Fibroblast of pulmonary artery (primary cell): ENCODE results near the gene OR51M1.

Experiments
- DNase-seq: peaks from one replicate; pipeline ENCODE4 v3.0.0-alpha.2; 2010; ENCODE audit warnings: low read depth
- H3K4me3 ChIP-seq: replicated peaks from 2 replicates; pipeline ENCODE4 v1.5.1; 2011; ENCODE audit warnings: low read depth, mild to moderate bottlenecking, control low read depth, low read length, moderate library complexity
- TF ChIP-seq, protein P1 (sequence below): IDR thresholded peaks from 2 replicates; pipeline ENCODE4 v1.5.1; 2011; ENCODE audit warnings: mild to moderate bottlenecking, control low read depth, low read length, inconsistent platforms; ENCODE audit errors: missing control alignments

The OR51M1 gene

DNA sequence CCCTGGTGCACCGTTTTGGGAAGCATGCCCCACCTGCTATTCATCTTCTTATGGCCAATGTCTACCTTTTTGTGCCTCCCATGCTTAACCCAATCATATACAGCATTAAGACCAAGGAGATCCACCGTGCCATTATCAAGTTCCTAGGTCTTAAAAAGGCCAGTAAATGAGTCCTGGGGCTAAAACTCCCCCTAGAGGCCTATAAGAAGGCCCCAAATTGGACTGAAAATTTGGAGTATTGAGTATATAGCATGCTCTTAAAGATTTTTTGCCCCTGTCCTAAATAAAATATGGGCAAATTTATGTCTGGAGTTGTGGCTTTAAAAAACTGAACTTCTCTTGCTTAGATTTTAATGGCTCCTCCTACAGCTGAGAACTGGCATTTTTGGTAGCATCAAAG, 6.6 kb downstream of the OR51M1 start:
- H3K4me3 ChIP-seq = no peak overlapping the region
- TF ChIP-seq, protein P1, sequence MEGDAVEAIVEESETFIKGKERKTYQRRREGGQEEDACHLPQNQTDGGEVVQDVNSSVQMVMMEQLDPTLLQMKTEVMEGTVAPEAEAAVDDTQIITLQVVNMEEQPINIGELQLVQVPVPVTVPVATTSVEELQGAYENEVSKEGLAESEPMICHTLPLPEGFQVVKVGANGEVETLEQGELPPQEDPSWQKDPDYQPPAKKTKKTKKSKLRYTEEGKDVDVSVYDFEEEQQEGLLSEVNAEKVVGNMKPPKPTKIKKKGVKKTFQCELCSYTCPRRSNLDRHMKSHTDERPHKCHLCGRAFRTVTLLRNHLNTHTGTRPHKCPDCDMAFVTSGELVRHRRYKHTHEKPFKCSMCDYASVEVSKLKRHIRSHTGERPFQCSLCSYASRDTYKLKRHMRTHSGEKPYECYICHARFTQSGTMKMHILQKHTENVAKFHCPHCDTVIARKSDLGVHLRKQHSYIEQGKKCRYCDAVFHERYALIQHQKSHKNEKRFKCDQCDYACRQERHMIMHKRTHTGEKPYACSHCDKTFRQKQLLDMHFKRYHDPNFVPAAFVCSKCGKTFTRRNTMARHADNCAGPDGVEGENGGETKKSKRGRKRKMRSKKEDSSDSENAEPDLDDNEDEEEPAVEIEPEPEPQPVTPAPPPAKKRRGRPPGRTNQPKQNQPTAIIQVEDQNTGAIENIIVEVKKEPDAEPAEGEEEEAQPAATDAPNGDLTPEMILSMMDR = no peak
- no peak for DNase-seq

DNA sequence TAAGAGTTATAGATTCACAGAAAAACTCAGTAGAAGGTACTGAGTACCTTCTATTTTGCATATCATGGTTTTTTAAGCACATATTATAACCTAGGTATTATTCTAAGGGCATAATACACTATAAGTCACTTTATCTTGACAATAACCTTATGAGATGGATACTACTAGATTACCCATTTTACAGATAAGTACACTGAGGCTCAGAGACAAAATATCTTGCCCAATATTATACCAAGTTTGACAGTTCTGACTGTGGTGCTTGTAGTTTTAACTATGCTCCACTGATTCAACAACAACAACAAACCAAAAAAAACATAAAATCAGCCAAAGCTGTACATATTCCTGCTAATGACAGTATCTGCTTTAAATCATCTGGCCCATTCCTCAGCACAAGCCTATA, 10.5 kb downstream of the OR51M1 start:
- no peak overlapping the region for H3K4me3 ChIP-seq
- DNase-seq = no peak
- TF ChIP-seq, protein P1 = no peak

DNA sequence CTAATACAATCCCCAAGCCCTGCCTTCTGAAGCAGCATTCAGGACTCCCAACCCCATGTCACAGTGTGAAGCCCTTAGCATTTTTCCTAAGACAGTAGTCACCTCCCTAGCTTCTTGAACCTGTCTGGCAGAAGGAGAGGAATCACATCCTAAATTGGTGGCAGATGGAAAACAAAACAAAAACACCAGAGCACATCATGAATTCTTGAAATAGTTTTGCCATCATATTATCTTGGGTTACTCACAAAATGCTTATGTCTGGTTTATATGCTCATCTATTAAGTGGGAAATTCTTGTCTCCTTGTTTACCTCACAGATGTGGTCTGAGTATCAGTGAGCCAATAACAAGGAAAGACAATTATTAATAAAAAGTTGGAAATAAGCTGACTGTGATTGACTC, 15.3 kb downstream of the OR51M1 start:
- no peak for DNase-seq
- no peak overlapping the region for H3K4me3 ChIP-seq

DNA sequence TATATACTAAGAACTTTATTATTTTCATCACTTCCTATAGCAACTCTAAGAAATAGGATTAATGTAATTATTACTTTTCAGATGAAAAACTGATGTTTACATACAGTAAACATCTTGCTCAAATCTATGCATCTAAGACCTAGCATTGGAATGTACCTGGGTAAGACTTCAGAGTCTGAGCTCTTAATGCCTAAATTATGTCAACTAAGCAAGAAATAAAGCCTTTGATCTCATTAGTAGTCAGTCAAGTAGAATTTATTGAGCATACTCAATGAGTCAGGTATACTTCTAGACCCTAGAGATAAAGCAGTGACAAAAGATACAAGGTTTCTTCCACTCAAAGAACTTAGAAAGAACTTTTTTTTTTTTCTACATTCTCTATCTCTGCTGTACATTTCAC, 21.6 kb downstream of the OR51M1 start:
- TF ChIP-seq, protein P1 = no peak
- DNase-seq = no peak
- no peak overlapping the region for H3K4me3 ChIP-seq

More for the DNA sequence above, 15.3 kb downstream of the OR51M1 start:
- TF ChIP-seq, protein P1 = no peak

DNA sequence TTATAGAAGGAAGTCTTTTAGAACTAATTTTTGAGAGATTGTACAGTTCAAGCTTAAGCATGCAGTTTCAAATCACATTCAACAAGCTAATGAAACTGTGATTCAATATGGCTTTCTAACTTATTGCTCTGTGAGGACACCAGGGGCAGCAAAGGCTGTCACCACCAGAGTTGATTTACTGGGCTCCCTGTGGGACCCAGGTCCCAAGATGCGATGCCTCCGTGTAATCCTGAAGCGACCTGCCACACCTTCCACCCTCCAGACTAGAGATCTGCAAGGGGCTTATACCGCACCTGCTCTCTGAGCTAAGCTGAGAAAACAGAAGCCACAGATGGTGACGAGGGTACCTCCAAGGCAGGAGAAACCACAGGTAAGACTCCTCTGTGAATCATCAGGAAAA, 37.4 kb downstream of the OR51M1 start:
- TF ChIP-seq, protein P1 = no peak
- no peak for DNase-seq
- H3K4me3 ChIP-seq = no peak overlapping the region

DNA sequence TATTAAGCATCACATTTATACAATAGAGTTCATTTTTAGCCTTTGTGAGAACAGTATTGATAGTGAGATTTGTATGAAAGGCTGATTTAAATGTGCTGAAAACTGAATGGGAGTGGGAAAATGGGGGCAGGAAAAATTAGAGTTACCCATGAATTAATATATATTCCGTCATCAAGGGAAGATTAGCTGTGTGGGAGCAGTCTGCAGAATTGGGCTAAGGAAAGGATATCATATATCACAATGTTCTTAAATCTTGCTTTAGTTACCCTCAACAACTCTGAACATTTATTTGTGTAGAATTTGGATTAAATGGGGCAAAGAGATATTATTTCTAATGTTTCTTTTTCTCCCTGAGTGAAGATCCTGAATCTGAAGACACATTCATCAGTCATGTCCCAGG, 38.2 kb downstream of the OR51M1 start, which contains the start of gene OR51Q1:
Gene OR51Q1 (plus strand): TSS at position 301 of the 400 bp plus-strand sequence. CDS start 90 bp downstream, at position 391.
- H3K4me3 ChIP-seq = no peak within 1 kb of the TSS
- TF ChIP-seq, protein P1 = no peak
- DNase-seq = no peak

DNA sequence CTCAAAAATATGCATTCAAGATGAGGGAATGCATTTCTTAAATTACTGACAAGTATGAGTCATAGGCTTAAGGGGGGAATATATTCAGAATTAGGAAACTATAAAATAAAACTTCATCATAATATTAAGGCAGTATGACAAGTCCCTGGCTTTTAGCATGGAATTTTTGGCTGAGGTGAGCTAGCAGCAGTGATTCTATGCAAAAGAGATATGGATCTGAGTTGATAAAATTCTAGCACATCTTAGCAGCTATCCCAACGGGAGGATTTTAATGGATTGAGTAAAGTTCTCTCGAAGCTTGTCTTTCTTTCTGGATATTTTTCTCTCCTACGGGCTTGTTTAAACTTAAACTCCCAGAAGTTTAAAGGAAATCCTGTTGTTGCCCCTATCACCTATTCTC, 39.5 kb downstream of the OR51M1 start:
- no peak for DNase-seq
- H3K4me3 ChIP-seq = no peak overlapping the region
- TF ChIP-seq, protein P1 = no peak
